ENCODE measurements around the gene NAGPA.

The NAGPA gene

GRCh38 chr16:5002699-5003143, 31.0 kb downstream of the NAGPA start:
- no peak for DNase-seq (ENCODE audit: low spot score)

GRCh38 chr16:5001986-5002385, 31.7 kb downstream of the NAGPA start:
- DNase-seq (ENCODE audit: low spot score), result no peak

GRCh38 chr16:5001571-5001970, 32.2 kb downstream of the NAGPA start:
- no peak for DNase-seq (ENCODE audit: low spot score)

GRCh38 chr16:5000573-5001001, 33.1 kb downstream of the NAGPA start:
- no peak for DNase-seq (ENCODE audit: low spot score)

- no peak for DNase-seq (ENCODE audit: low spot score)
These were observed 38.9 kb downstream of the NAGPA start for GRCh38 chr16:4994719-4995434.

- DNase-seq (ENCODE audit: low spot score), result no peak
These were observed 42.0 kb downstream of the NAGPA start for GRCh38 chr16:4991754-4992153.

GRCh38 chr16:4990415-4990814, 43.3 kb downstream of the NAGPA start:
- no peak for DNase-seq (ENCODE audit: low spot score)

GRCh38 chr16:4989391-4990006, 44.2 kb downstream of the NAGPA start:
- DNase-seq (ENCODE audit: low spot score), result no peak

- DNase-seq (ENCODE audit: low spot score), result no peak
These were observed 45.1 kb downstream of the NAGPA start for GRCh38 chr16:4988647-4989046.

- DNase-seq (ENCODE audit: low spot score), result no peak
These were observed 46.0 kb downstream of the NAGPA start for GRCh38 chr16:4987580-4988374.

- DNase-seq (ENCODE audit: low spot score), result no peak
These were observed 46.5 kb downstream of the NAGPA start for GRCh38 chr16:4987250-4987579.

- no peak for DNase-seq (ENCODE audit: low spot score)
These were observed 49.4 kb downstream of the NAGPA start for GRCh38 chr16:4984174-4984990.

GRCh38 chr16:4982056-4982867, 51.5 kb downstream of the NAGPA start:
- DNase-seq (ENCODE audit: low spot score), result no peak

GRCh38 chr16:4981473-4981872, 52.3 kb downstream of the NAGPA start:
- no peak for DNase-seq (ENCODE audit: low spot score)

GRCh38 chr16:4980691-4981090, 53.0 kb downstream of the NAGPA start:
- DNase-seq (ENCODE audit: low spot score), result no peak

- no peak for DNase-seq (ENCODE audit: low spot score)
These were observed 53.7 kb downstream of the NAGPA start for GRCh38 chr16:4979736-4980660.

GRCh38 chr16:4979164-4979563, 54.6 kb downstream of the NAGPA start:
- no peak for DNase-seq (ENCODE audit: low spot score)

GRCh38 chr16:4976611-4977145, 57.1 kb downstream of the NAGPA start:
- DNase-seq (ENCODE audit: low spot score), result no peak

GRCh38 chr16:4976079-4976478, 57.7 kb downstream of the NAGPA start:
- no peak for DNase-seq (ENCODE audit: low spot score)
